HG03095 (cell line): ENCODE results near the gene TPST2.

ENCODE experiments used
- ATAC-seq: cut with Tn5 transposase; IDR thresholded peaks from one replicate; pipeline ENCODE4 v1.9.1; 2021; ENCODE audit warnings: moderate library complexity; ENCODE audit not compliant: unreplicated experiment

TPST2 gene

DNA sequence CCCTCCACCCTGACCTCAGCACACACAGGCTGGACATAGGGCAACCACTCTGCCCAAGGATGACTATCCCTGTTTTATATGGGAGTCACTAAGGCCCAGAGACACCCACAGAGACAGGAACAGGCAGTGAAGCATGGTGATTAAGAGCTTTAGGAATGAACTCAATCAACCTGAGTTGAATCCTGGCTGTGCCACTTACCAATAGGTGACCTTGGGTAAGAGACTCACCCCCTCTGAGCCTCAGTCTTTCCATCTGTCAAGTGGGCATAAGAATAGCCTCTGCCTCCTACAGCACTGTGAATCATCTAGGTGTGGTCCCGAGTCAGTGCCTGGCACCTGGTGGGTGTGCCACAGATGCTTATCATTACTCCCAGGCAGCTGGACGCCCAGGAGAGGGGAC lies 21.1 kb upstream of the TPST2 start:
- no peak for ATAC-seq

DNA sequence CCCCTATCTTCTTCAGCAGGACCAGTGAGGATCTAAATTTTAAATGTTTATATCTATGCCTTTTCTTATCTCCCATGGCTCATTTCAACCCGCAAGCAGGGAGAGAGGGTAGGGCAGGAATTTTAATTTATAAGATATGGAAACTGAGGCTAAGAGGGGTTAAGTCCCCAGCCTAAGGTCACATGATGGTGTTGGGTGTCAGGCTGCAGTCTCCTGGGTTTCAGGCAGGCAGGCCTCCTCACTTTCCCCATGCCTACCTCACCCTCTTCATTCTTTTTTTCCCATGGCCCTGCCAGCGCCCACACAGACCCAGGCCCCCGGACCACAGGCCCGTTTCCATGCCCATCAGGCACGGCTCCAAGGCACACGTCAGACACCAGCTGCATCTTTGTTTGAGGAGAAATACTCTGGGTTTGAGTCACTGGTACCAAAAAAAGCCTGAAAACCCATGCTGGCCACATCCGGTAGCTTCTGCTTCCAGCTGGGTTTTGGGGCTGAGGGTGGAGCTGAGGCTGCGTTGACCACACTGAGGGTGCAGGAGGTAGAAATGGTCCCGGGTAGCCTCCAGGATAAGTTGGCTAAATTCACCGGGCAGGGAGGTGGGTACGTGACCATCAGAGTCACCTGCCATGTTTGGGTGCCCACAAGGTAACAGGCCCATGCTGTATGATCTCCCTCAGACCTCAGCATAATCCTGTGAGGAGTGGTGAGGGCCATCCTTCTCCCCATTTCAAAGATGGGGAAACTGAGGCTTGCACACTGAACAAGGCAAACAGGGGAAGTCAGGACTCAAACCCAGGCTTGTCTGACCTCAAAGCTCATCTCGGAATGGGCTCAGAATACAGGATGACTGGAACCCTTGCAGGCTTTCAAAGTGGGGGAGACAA lies 20.4 kb upstream of the TPST2 start:
- ATAC-seq: peak; percentile 77

DNA sequence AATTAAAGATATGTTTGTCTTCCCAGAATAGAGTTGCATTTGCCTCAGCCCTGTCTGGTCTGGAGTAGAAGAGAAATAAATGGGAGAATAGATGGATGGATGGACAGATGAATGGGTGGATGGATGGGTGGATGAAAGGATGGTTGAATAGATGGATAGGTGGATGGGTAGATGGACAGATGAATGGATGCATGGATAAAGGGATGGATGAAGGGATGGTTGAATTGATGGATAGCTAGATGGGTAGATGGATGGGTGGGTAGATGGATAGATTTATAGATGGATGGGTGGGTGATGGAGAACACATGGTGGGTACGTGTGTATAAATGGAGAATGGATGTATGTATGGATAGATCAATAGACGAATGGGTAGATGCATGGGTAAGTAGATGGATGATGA lies 19.4 kb upstream of the TPST2 start:
- ATAC-seq: no peak

DNA sequence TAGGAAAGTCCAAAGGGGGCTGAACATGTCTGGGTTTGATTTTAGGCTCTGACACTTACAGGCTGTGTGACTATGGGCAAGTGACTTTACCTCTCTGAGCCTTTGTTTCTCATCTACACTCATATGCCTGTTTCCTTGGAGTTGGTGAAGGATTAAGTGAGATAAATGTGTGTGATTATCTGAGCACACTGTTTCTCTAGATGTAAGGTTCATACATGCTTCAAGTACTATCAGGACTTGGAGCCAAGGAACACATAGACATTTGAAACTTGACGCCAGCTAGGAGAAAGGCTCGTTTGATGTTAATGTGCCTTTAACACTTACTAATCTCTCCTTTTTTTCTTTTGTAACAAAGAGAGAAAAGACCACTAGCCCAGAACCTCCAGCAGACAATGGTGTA lies 18.2 kb upstream of the TPST2 start:
- ATAC-seq: no peak

DNA sequence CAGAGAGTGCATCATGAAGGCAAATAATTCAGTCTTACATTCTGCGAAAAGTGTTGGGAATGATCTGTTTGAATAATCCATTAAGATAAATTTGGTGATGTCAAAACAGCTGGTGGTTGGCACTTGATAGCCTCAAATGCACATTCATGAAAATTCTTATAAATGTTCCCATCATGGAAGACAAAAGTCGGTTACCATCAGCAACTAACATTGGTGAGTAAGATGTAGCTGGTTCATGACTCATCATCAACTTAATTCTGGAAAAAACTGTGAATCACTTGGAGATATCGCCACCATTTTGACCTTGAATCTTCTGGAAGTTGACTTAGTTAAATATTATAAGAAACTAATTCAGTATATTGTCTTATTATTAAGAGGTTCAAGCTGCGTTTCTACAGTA lies 16.7 kb upstream of the TPST2 start:
- ATAC-seq: no peak

DNA sequence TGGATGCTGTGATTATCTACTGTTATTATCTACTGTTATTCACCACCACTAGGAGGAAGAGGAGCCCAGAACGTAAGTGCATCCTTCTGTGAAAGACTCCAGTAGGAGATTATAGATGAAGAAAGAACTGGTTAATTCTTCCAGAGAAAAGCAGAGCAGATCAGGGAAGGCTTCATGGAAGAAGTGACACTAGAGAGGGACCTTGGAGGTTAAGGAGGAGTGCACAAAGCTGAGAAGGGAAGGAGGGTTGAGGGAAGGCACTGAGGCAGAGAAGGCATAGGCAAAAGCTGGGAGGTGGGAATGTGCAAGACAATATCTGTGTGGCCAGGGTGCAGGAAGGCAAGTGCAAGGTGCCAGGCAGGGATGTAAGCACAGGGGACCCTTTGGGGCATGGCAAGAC lies 14.4 kb upstream of the TPST2 start:
- ATAC-seq: no peak

DNA sequence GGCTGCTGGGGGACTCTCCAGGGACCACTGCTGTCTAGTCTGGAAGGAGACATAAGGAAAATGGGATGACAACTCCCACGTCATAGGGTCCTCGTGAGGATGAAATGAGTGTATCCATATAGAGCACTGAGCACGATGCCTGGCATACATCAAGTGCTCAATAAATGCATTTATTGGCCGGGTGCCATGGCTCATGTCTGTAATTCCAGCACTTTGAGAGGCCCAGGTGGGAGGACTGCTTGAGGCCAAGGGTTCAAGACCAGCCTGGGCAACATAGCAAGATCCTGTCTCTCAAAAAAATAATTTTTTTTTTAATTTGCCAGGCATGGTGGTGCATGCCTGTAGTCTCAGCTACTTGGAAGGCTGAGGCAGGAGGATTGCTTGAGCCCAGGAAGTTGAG lies 12.2 kb upstream of the TPST2 start:
- no peak for ATAC-seq

DNA sequence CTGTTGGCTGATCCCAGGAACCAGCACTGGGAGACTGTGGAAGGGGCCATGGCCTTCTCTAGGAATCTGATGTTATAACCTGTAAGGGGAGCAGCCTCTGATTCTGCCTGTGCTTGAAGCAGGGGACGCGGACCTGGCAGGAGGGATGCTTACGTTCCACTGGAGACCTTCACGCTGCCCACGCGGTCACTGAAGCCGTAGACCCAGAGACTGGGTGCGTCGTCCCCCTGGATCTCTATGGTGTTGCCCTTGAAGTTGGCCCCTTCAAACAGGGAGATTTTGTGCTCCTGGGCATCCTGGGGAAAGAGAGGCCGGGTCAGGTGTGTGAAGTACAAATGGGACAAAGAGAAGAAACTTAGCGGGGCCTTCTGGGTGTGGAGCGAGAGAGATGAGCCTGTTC lies 11.8 kb upstream of the TPST2 start:
- ATAC-seq: no peak

DNA sequence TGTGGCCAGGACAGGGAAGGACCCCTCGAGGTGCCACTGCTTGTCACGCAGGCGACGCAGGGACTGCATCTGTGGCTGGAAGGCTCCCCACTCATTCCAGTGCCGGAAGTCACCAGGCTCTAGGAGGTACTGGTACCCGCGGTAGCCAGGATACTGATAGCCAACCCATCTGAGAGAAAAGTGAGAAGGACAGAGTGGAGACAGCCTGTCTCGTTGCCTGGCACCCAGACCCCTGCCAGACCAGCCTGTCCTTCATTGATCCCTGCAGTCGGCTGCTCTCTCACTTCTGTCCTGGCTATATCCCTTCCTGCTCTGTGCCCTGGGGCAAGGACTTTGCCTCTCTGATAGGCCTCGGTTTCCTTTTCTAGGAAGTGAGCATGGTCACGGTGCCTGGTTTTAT lies 9.6 kb upstream of the TPST2 start:
- ATAC-seq: no peak

DNA sequence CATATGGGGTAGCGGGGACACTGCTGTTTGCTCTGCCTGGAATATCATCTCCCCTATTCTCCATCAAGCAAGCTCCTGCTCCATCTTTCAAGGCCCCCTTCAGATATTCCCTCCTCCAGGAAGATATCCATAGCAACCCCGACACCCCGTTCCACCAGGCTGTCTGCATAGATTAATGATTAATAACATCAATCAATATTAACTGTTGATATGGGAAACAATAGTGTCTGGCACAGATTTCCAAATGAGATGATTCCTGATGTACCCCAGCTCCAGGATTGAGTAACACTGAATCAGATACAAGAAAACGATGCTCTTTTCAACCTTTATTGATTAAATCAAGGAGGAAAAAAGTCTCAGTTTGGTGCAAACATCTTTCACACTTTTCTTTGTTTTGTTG lies 7.5 kb upstream of the TPST2 start:
- no peak for ATAC-seq

DNA sequence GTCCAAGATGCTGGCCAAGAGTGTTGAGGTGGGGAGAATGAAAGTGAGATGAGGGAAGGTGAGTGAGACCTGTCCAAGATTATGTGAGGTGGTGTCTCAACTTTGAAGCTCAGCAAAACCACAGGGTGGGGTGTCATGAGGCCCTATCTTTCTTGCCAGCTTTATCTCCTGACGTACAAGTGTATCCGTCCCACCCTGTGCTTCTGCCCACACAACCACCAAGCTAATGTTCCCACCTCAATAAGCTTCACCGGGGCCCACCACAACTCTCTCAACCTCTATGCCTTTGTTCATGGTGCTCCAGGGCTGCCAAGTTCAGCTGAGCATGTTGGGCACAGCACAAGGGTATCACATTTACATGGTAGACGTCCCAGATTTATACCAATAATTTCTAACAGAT lies 7.1 kb upstream of the TPST2 start:
- ATAC-seq: no peak

DNA sequence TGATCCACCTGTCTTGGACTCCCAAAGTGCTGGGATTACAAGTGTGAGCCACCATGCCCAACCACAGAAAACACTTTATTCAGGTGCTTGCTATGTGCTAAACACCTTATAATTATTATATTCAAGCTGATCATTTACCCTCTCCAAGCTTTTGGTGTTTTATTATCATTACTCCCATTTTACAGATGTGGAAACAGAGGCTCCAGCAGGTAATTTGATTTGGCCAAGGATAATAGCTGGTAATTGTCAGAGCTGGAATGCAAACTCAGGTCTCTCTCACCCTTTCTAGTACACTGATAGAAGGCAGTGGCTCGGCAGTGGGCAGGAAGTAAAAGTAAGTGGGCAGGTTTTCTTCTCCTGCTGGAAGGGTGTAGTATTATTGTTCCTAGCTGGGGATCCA lies 3.8 kb upstream of the TPST2 start:
- no peak for ATAC-seq

DNA sequence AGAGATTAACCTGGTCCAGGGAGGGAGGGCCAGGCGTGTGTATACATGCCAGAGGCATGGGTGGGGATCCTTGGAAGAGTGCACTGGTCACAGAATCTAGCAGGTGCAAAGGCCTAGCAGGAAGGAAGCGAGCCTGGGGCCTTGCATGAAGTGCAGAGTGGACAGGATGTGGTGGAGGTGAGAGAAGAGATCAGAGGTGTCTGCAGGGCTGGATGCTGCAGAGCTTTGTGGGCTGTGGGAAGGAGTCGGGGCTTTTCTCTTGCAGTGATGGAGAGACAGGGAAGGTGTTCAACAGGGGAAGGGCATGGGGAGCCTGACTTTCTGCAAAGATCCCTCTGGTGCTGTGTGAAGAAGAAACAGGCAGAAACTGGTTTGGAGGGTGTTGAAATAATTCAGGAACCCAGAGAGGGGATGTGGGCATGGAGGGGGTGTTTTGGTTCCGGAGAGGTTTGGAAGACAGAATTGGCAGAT lies 2.5 kb upstream of the TPST2 start:
- peak; percentile 55 for ATAC-seq

DNA sequence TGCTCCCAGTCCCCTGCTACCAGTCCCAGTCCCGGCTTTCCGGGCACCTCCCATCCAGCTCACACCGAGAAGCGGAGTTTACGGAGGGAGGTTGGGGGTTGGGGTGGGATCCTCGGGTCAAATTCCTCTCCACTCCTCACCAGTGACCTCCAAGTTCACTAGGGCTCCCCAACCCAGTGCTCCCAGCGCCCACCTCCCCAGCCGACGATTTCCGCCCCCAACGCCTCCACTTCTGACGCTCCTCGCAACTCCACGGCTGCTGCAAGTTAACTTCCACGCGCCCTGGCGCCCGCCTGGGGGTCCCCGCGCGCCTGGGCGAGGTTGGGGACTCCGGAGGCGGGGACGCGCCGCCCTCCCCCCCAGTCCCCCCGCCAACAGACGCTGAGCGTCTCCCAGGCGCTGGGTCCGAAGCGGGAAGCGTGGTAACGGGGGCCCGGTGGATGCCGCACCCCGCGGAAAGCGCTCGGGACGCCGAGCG lies 526 bp downstream of the TPST2 start:
- peak; percentile 11 for ATAC-seq

DNA sequence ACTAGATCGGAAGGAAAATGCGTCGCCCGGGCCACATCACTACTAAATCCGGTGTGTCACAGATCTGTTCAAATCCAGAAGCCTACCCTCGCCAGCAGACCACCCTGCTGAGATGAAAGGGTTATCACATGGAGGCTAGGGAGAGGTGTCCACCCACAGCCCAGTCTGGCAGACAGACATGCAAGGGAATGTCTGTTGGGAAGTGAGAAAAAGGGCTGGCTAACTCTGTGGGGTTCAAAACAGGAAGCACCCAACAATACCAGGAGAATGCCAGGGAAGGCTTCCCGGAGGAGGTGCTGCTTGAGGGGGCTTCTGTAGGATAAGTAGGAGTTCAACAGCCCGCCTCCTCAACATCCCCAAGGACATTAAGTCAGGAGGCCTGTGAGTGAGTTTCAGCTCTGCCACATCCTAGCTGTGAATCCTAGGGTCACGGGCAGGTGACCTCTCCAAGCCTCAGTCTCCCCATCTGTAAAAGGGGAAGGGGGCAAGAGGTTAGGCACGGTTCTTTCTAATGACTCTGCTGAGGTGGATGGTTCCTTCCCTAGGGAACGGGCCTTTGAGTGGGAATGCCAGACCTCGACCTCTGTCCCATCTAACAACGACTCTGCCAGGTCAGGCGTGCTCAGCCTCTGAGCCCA lies 1.1 kb downstream of the TPST2 start:
- ATAC-seq: no peak

DNA sequence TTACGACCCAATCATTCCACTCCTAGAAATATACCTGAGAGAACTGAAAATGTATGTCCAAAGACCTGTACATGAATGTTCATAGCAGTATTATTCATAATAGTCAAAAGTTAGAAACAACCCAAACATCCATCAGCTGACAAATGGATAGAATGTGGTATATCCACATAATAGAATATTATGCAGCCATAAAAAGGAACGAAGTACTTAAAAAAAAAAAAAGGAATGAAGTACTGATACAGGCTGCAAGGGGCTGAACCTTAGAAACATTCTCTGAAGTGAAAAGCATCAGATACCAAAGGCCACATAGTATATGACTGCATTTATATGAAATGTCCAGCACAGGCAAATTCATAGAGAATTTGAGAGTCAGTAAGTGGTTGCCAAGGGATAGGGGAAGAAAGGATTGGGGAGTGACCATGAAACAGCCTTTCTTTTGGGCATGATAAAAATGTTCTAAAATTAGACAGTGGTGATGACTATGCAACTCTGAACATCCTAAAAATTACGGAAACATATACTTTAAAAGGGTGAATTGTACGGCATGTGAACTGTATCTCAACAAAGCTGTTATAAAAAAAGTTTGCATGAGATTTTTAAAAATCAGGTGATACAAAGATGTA lies 1.8 kb downstream of the TPST2 start:
- no peak for ATAC-seq

DNA sequence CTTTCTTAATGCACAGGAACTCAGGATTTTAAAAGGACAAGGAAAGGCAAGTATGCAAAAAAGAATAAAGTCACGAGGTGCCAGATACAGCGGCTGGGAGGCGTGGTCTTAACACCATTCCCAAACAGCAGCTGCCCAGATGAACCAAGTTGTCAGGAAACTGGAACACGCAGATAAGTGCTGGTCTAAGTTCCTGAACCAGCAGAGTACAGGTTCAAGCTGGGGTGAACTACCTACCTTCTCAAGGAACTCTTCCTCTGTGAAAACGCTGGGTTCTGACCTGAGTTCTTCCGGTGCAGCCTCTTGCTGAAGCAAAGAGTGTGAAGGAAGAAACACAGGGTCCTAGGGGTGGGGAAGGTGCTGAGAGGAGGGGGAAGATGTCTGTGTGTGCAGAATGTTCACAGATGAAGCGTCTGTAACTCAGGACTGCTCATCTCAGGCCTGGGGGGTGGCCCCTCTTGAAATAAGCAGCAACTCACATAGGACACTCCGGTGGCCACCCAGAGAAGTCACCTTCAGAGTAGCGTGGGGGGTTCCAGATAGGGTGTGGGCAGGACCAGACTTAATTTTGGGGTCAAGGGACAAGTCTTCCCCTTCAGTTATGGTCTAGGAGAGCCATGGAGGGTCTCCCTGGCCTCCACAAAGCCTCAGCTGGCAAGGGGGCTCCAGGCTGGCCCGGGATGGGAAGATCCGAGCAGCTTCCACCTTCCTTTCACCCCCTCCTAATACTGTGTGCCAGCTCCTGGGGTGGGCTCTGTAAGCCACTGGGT lies 3.2 kb downstream of the TPST2 start:
- ATAC-seq: no peak

DNA sequence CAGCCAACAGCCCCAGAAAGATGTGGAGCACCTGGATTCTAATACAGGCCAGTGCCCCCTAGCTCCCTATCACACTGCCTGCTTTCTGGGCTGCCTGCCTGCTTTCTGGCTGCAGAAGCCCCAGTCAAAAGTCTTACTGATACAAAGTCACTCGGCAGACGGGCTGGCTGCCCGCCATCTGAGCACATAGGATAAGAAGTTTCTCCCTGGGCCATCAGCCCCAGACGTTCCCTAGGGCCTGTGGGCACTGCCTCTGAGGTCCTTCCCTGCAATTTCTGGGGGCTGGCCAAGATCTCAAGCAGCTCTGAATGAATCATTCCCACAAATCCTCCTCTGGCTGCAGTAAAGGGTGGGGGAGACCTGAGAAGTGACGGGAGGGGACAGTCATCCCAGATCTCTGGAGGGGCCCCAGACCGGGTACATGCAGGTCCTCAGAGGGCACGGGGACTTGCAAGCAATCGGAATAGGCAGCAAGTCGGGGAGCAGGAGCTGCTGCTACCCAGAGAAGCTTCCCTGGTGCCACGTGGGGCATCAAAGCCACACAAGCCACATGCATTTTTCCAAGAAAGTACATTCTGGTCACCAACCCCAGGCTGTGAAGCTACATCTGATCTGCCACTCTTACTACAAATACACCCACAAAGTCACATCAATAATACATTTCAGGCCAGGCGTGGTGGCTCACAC lies 4.7 kb downstream of the TPST2 start:
- no peak for ATAC-seq

DNA sequence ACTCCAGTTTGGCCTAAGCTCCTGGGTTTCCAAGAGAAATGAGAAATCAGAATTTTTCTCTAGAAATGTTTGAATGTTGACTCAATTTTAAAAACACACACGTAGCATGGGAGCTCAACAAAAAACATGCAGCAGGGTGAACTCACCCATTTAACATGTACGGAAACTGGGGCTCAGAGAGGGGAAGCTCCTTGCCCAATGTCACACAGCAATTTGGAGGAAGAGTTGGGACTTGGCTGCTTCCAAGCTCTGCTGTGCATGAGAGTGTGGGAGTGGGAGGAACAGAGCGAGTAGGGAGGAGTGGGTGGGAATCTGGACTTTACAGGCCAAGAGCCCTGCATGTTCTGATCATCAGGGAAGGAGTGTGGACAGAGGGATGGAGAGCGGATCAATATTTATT lies 5.9 kb downstream of the TPST2 start:
- no peak for ATAC-seq

DNA sequence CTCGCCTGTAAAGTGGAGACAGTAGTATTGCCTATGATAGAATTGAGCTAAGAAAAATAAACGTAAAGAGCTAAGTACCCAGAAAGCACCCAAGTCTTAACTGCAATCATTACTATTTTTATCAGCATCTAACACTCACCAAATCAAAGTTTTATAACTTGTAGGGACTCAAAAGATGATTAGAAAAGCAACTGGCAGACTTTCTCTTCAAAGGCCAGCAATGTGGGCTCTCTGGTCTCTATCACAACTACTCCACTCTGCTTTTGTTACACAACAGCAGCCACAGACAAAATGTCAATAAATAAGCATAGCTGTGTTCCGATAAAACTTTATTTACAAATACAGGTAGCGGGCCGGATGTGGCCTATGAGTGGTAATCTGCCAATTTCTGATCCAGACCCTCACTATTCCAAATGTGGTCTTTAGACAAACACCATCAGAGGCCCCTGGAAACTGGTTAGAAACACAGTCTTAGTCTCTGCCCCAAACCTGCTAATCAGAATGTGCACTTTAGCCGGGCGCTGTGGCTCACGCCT lies 8.2 kb downstream of the TPST2 start:
- ATAC-seq: no peak
